CMK (cell line): Measurements from ENCODE around the gene NPFFR2.
"Not testable (repeated sequence)": the region's sequence is repeated elsewhere in the genome, so short reads cannot be mapped to it uniquely, and the experiment has no call there.

Experiments
- DNase-seq: peaks from one replicate; pipeline ENCODE4 v3.0.0-alpha.2; 2010; ENCODE audit warnings: low read depth

The NPFFR2 gene

GRCh38 chr4:72031868-72032608 lies at the start of gene NPFFR2:
TSS of gene NPFFR2 (plus strand) at chr4:72032000. CDS start at chr4:72128592, 96,592 bp downstream.
- DNase-seq = no peak

GRCh38 chr4:71992571-71993312 lies 39.1 kb upstream of the NPFFR2 start:
- no peak for DNase-seq

- no peak for DNase-seq
Observed at GRCh38 chr4:71994559-71994958, 37.2 kb upstream of the NPFFR2 start.

- DNase-seq = no peak
Observed at GRCh38 chr4:71995297-71995696, 36.5 kb upstream of the NPFFR2 start.

GRCh38 chr4:72006586-72006985 lies 25.2 kb upstream of the NPFFR2 start:
- DNase-seq = no peak

- DNase-seq = no peak
Observed at GRCh38 chr4:72011906-72012305, 19.9 kb upstream of the NPFFR2 start.

- no peak for DNase-seq
Observed at GRCh38 chr4:72016011-72016410, 15.8 kb upstream of the NPFFR2 start.

GRCh38 chr4:72019688-72020087 lies 12.1 kb upstream of the NPFFR2 start:
- no peak for DNase-seq

- DNase-seq = no peak
Observed at GRCh38 chr4:72022553-72022952, 9.2 kb upstream of the NPFFR2 start.

GRCh38 chr4:72055566-72055965 lies 23.8 kb downstream of the NPFFR2 start:
- no peak for DNase-seq

- DNase-seq = no peak
Observed at GRCh38 chr4:72063726-72064125, 31.9 kb downstream of the NPFFR2 start.

- no peak for DNase-seq
Observed at GRCh38 chr4:72067051-72067450, 35.3 kb downstream of the NPFFR2 start.

- no peak for DNase-seq
Observed at GRCh38 chr4:72073816-72074215, 42.0 kb downstream of the NPFFR2 start.

GRCh38 chr4:72076562-72076961 lies 44.8 kb downstream of the NPFFR2 start:
- DNase-seq = no peak

- DNase-seq = no peak
Observed at GRCh38 chr4:72077346-72077745, 45.5 kb downstream of the NPFFR2 start.

- no peak for DNase-seq
Observed at GRCh38 chr4:72084587-72085011, 52.8 kb downstream of the NPFFR2 start.

GRCh38 chr4:72090606-72091005 lies 58.8 kb downstream of the NPFFR2 start:
- not testable (repeated sequence) for DNase-seq

GRCh38 chr4:72094059-72094797 lies 62.4 kb downstream of the NPFFR2 start:
- no peak for DNase-seq

GRCh38 chr4:72107456-72107855 lies 75.7 kb downstream of the NPFFR2 start:
- no peak for DNase-seq

GRCh38 chr4:72109364-72109763 lies 77.6 kb downstream of the NPFFR2 start:
- no peak for DNase-seq

GRCh38 chr4:72109959-72110497 lies 78.2 kb downstream of the NPFFR2 start:
- no peak for DNase-seq

GRCh38 chr4:72110886-72111285 lies 79.1 kb downstream of the NPFFR2 start:
- DNase-seq = no peak
